ENCODE measurements around the gene STAT1.

STAT1 gene

GRCh38 chr2:191031256-191031655, 17.3 kb upstream of the STAT1 start:
- no peak for DNase-seq (ENCODE audit: low read depth in 3 of 3)

- no peak for DNase-seq (ENCODE audit: low read depth in 3 of 3)
Observed at GRCh38 chr2:191030521-191031154, 16.7 kb upstream of the STAT1 start.

GRCh38 chr2:191029280-191029950, 15.4 kb upstream of the STAT1 start:
- no peak for DNase-seq (ENCODE audit: low read depth in 3 of 3)

GRCh38 chr2:191026377-191026776, 12.4 kb upstream of the STAT1 start:
- DNase-seq (ENCODE audit: low read depth in 3 of 3) = no peak

- no peak for DNase-seq (ENCODE audit: low read depth in 3 of 3)
Observed at GRCh38 chr2:191025135-191025534, 11.2 kb upstream of the STAT1 start.

- no peak for DNase-seq (ENCODE audit: low read depth in 3 of 3)
Observed at GRCh38 chr2:191023235-191023679, 9.3 kb upstream of the STAT1 start.

- DNase-seq (ENCODE audit: low read depth in 3 of 3) = no peak
Observed at GRCh38 chr2:191020742-191021381, 6.9 kb upstream of the STAT1 start.

GRCh38 chr2:191020221-191020741, 6.3 kb upstream of the STAT1 start:
- DNase-seq (ENCODE audit: low read depth in 3 of 3) = peak; percentile 90 to 95 (median 92)

- no peak for DNase-seq (ENCODE audit: low read depth in 3 of 3)
Observed at GRCh38 chr2:191019376-191019775, 5.4 kb upstream of the STAT1 start.

- DNase-seq (ENCODE audit: low read depth in 3 of 3) = no peak
Observed at GRCh38 chr2:191018643-191019119, 4.7 kb upstream of the STAT1 start.

- DNase-seq (ENCODE audit: low read depth in 3 of 3) = no peak
Observed at GRCh38 chr2:191018048-191018447, 4.1 kb upstream of the STAT1 start.

GRCh38 chr2:191015831-191016230, 1.9 kb upstream of the STAT1 start:
- no peak for DNase-seq (ENCODE audit: low read depth in 3 of 3)

GRCh38 chr2:191015239-191015638, 1.3 kb upstream of the STAT1 start:
- DNase-seq (ENCODE audit: low read depth in 3 of 3) = no peak

- DNase-seq (ENCODE audit: low read depth in 3 of 3) = no peak
Observed at GRCh38 chr2:191014653-191015020, 666 bp upstream of the STAT1 start.

- DNase-seq (ENCODE audit: low read depth in 3 of 3) = no peak
Observed at GRCh38 chr2:191013682-191013931, 364 bp downstream of the STAT1 start.

- DNase-seq (ENCODE audit: low read depth in 3 of 3) = no peak
Observed at GRCh38 chr2:191012845-191013681, 908 bp downstream of the STAT1 start.

- DNase-seq (ENCODE audit: low read depth in 3 of 3) = no peak
Observed at GRCh38 chr2:191012346-191012745, 1.6 kb downstream of the STAT1 start.

- DNase-seq (ENCODE audit: low read depth in 3 of 3) = no peak
Observed at GRCh38 chr2:191010887-191011885, 2.8 kb downstream of the STAT1 start.

- DNase-seq (ENCODE audit: low read depth in 3 of 3) = no peak
Observed at GRCh38 chr2:191009541-191010374, 4.2 kb downstream of the STAT1 start.

- no peak for DNase-seq (ENCODE audit: low read depth in 3 of 3)
Observed at GRCh38 chr2:191008286-191008685, 5.7 kb downstream of the STAT1 start.
